Osteoblast (primary cell): ENCODE data around the gene GAR1. TPM values are rescaled to one million over a fixed set of nuclear protein-coding genes. Genes with fewer than 3 reads are reported as not detected.

Source experiments
- DNase-seq: peaks from one replicate; pipeline ENCODE4 v3.0.0; 2011; ENCODE audit warnings: low spot score, mixed read lengths; ENCODE audit not compliant: insufficient read length; ENCODE audit errors: missing footprints
- H2AFZ ChIP-seq: 2 replicates; pipeline ENCODE4 v1.6.0; 2011; ENCODE audit warnings: mild to moderate bottlenecking, low read length
- H3K27ac ChIP-seq: 2 replicates; pipeline ENCODE4 v1.5.1; 2011; ENCODE audit warnings: mild to moderate bottlenecking, low read depth, low read length, moderate library complexity
- H3K27me3 ChIP-seq: 2 replicates; pipeline ENCODE4 v1.6.0; 2012; ENCODE audit warnings: mild to moderate bottlenecking, control low read depth, inconsistent platforms, low read length, moderate library complexity; ENCODE audit not compliant: insufficient read depth
- H3K36me3 ChIP-seq: 2 replicates; pipeline ENCODE4 v1.5.1; 2011; ENCODE audit warnings: mild to moderate bottlenecking, low read length, control low read depth, moderate library complexity; ENCODE audit not compliant: insufficient read depth
- H3K4me1 ChIP-seq: 2 replicates; pipeline ENCODE4 v1.5.1; 2011; ENCODE audit warnings: mild to moderate bottlenecking, low read length, control low read depth, moderate library complexity; ENCODE audit not compliant: insufficient read depth
- H3K4me2 ChIP-seq: 2 replicates; pipeline ENCODE4 v1.6.0; 2011; ENCODE audit warnings: mild to moderate bottlenecking, low read length; ENCODE audit not compliant: insufficient read depth
- H3K4me3 ChIP-seq: fragments of 200-600 bp; sonication (generic); 3 replicates; pipeline ENCODE4 v1.5.1; 2012; ENCODE audit warnings: mild to moderate bottlenecking, low read length, inconsistent platforms; ENCODE audit not compliant: insufficient read depth
- H3K79me2 ChIP-seq: 2 replicates; pipeline ENCODE4 v1.6.0; 2012; ENCODE audit warnings: mild to moderate bottlenecking, low read length, control low read depth, inconsistent platforms; ENCODE audit not compliant: insufficient read depth
- H3K9me3 ChIP-seq: 2 replicates; pipeline ENCODE4 v1.5.1; 2011; ENCODE audit warnings: low read depth, low read length, control low read depth
- H4K20me1 ChIP-seq: 2 replicates; pipeline ENCODE4 v1.6.0; 2012; ENCODE audit warnings: mild to moderate bottlenecking, low read length, control low read depth; ENCODE audit not compliant: insufficient read depth
- total RNA-seq: library from RNA; depleted of rRNA; stranded (reverse); fragments of >200 nt; gene quantifications from 2 replicates; pipeline ENCODE4 v1.2.3, GENCODE V29; 2012
- TF ChIP-seq, protein P1 (sequence below): IDR thresholded peaks from 2 replicates; pipeline ENCODE4 v1.5.1; 2011; ENCODE audit warnings: mild to moderate bottlenecking, low read depth, low read length, moderate library complexity; ENCODE audit errors: extremely low read depth

Gene GAR1
- total RNA-seq, 1 donor: 2.9 TPM

DNA sequence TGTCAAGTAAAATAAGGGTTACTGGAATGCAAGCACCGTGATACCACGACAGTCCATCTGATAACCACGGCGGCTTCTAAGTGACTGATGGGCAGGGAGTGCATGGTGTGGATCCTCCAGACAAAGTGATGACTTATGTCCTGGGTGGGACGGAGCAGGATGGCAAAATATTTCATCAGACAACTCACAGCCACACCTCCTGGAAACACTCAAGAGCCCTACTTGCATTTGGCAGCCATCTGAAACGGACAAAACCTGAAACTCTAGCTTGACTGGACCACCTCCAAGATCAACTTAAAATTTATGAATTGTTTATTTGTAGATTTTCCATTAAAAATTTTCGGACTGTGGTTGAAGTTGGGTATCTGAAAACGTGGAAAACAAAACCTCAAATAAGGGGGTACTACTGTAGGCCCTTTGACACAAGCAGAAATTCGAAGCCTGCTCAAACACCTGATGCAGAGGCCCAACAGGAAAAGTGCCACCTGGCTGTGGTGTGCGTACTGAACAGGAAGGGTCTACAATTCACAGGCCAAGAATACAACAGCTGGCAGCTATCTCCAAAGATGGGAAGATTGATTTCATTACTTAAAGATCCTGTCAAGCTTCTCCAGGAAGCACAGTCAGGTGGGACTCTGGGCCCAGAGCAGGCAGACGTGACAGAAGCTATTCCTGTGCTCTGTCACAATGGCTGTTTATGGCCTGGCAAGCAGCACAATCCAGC, 58.4 kb downstream of the GAR1 start:
- no peak for DNase-seq
- no peak overlapping the region for H3K27ac ChIP-seq
- no peaks in the 10 kb centered on the region for H3K79me2 ChIP-seq
- H3K36me3 ChIP-seq: no peaks in the 10 kb centered on the region
- H3K4me3 ChIP-seq: no peak overlapping the region
- no peaks in the 10 kb centered on the region for H4K20me1 ChIP-seq
- H2AFZ ChIP-seq: no peak overlapping the region
- H3K27me3 ChIP-seq: no peaks in the 10 kb centered on the region
- H3K4me2 ChIP-seq: no peak overlapping the region
- H3K9me3 ChIP-seq: no peaks in the 10 kb centered on the region
- TF ChIP-seq, protein P1, sequence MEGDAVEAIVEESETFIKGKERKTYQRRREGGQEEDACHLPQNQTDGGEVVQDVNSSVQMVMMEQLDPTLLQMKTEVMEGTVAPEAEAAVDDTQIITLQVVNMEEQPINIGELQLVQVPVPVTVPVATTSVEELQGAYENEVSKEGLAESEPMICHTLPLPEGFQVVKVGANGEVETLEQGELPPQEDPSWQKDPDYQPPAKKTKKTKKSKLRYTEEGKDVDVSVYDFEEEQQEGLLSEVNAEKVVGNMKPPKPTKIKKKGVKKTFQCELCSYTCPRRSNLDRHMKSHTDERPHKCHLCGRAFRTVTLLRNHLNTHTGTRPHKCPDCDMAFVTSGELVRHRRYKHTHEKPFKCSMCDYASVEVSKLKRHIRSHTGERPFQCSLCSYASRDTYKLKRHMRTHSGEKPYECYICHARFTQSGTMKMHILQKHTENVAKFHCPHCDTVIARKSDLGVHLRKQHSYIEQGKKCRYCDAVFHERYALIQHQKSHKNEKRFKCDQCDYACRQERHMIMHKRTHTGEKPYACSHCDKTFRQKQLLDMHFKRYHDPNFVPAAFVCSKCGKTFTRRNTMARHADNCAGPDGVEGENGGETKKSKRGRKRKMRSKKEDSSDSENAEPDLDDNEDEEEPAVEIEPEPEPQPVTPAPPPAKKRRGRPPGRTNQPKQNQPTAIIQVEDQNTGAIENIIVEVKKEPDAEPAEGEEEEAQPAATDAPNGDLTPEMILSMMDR: no peak
- no peaks in the 10 kb centered on the region for H3K4me1 ChIP-seq

Other genes with a start within 250 kb of the GAR1 start
- 25.3 and 27.1 TPM in 2 replicates for gene CASP6, start 112.3 kb upstream of the GAR1 start, total RNA-seq
- 16.3 and 17.1 TPM in 2 replicates for gene PLA2G12A, start 85.7 kb upstream of the GAR1 start, total RNA-seq
- 27.9 and 53.9 TPM in 2 replicates for gene CFI, start 13.8 kb upstream of the GAR1 start, total RNA-seq
- under 0.01 TPM in 1 of 2 replicates, not detected in the other for gene RRH, start 12.2 kb downstream of the GAR1 start, total RNA-seq
- under 0.01 and 0.29 TPM in 2 replicates for gene LRIT3, start 32.3 kb downstream of the GAR1 start, total RNA-seq
- 0.36 and 1.2 TPM in 2 replicates for gene EGF, start 97.1 kb downstream of the GAR1 start, total RNA-seq